ENCODE measurements around the gene OTUD1. TPM values are rescaled to one million over a fixed set of nuclear protein-coding genes. Genes with fewer than 3 reads are reported as not detected.

Gene OTUD1
- polyA plus RNA-seq, 2 of the 4 experiments (the other 2 are of a cell fraction): 2.3 to 2.4 TPM

DNA sequence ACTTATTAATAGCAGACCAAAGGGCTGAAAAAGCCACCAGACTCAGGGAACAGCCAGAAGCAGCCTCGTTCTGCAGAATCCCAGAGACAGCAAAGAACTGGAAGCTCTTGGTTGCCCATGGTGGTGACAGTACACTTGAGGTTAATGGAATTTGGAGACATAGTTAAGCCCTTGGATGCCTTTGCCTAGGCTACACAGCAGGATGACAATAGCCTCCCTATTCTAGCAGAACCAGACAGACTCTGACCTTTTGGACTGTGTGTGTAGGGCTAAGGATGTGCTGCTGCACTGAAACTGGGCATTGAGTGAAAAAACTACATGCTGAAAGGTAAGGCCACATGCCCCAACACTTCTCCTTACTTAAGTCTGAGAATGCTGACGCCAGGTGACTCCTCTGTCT is 22.7 kb downstream of the OTUD1 start:
- FAIRE-seq (no peak), ATAC-seq (no peak), DNase-seq (ENCODE audit: low read depth in 1 of 2, low spot score in 1 of 2) (no peak)
- TF ChIP-seq KDM5A (IDR thresholded peaks at IDR 0.05) (no peak), RFX5 (IDR thresholded peaks at IDR 0.05) (no peak), CHD2 (IDR thresholded peaks at IDR 0.05; ENCODE audit: low read length, partially characterized antibody) (no peak), ZNF302 (CRISPR knock-in tag; IDR thresholded peaks at IDR 0.05) (no peak), RARB (CRISPR knock-in tag; IDR thresholded peaks at IDR 0.05) (no peak), USF2 (IDR thresholded peaks at IDR 0.05) (no peak), RAD21 (conservative IDR thresholded peaks at IDR 0.05 in 1 of 2, IDR thresholded peaks at IDR 0.05 in 1 of 2) (no peak), NR3C1 (IDR thresholded peaks at IDR 0.05) (no peak), CEBPB (IDR thresholded peaks at IDR 0.05) (no peak), SREBF2 (IDR thresholded peaks at IDR 0.05) (no peak), JUNB (IDR thresholded peaks at IDR 0.05) (no peak), HDAC2 (IDR thresholded peaks at IDR 0.05) (no peak), ZC3H11A (IDR thresholded peaks at IDR 0.05) (no peak), TFCP2L1 (CRISPR knock-in tag; IDR thresholded peaks at IDR 0.05) (no peak), NPAS2 (CRISPR knock-in tag; IDR thresholded peaks at IDR 0.05; ENCODE audit: borderline replicate concordance) (no peak)
- TF ChIP-seq, protein P1, sequence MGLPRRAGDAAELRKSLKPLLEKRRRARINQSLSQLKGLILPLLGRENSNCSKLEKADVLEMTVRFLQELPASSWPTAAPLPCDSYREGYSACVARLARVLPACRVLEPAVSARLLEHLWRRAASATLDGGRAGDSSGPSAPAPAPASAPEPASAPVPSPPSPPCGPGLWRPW (IDR thresholded peaks at IDR 0.05): no peak
- TF ChIP-seq, protein P2, sequence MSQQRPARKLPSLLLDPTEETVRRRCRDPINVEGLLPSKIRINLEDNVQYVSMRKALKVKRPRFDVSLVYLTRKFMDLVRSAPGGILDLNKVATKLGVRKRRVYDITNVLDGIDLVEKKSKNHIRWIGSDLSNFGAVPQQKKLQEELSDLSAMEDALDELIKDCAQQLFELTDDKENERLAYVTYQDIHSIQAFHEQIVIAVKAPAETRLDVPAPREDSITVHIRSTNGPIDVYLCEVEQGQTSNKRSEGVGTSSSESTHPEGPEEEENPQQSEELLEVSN (IDR thresholded peaks at IDR 0.05; ENCODE audit: borderline replicate concordance, low read depth): no peak
- TF ChIP-seq, protein P3, sequence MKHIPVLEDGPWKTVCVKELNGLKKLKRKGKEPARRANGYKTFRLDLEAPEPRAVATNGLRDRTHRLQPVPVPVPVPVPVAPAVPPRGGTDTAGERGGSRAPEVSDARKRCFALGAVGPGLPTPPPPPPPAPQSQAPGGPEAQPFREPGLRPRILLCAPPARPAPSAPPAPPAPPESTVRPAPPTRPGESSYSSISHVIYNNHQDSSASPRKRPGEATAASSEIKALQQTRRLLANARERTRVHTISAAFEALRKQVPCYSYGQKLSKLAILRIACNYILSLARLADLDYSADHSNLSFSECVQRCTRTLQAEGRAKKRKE (CRISPR knock-in tag; IDR thresholded peaks at IDR 0.05; ENCODE audit: low read depth): no peak
- Histone ChIP-seq H3K9me3 (no peaks in the 10 kb centered on the region), H3K4me2 (no peak overlapping the region), H3K4me3 (no peak overlapping the region), H3K4me1 (no peaks in the 10 kb centered on the region), H3K27ac (no peak overlapping the region)
- WGBS (ENCODE audit: missing lambda C conversion rate): 0% methylated on average over 2 of the region's 2 CpGs
- ChIA-PET POLR2A (no interaction called here), CTCF (interaction anchor here (1.2 to 1.6 kb wide), 2 partner anchors 9 to 15 kb away, joined by 3 read pairs; no protein-coding TSS in a partner anchor)

DNA sequence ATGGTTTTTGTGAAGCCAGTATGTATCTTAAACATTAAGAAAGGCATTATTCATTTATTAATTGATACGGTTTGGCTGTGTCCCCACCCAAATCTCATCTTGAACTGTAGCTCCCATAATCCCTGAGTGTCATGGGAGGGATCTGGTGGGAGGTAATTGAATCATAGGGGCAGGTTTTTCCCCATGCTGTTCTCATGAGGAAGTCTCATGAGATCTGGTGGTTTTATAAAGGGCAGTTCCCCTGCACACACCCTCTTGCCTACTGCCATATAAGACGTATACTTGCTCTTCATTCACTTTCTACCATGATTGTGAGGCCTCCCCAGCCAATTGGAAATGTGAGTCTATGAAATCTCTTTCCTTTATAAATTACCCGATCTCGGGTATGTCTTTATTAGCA is 28.1 kb downstream of the OTUD1 start:
- Histone ChIP-seq H3K27ac (no peak overlapping the region), H3K4me2 (no peak overlapping the region), H3K9me3 (no peaks in the 10 kb centered on the region), H3K4me1 (no peaks in the 10 kb centered on the region), H3K4me3 (no peak overlapping the region)
- ChIA-PET CTCF (no interaction called here), POLR2A (no interaction called here)
- WGBS (ENCODE audit: missing lambda C conversion rate): 26% methylated on average over 4 of the region's 4 CpGs
- FAIRE-seq (no peak), ATAC-seq (no peak), DNase-seq (ENCODE audit: low read depth in 1 of 2, low spot score in 1 of 2) (no peak)
- TF ChIP-seq, protein P2 (IDR thresholded peaks at IDR 0.05; ENCODE audit: borderline replicate concordance, low read depth): no peak
- TF ChIP-seq JUN (IDR thresholded peaks at IDR 0.05) (no peak), ESRRA (IDR thresholded peaks at IDR 0.05; ENCODE audit: borderline replicate concordance, low read length) (no peak), POLR2A (IDR thresholded peaks at IDR 0.05; ENCODE audit: low read length) (no peak), EHMT2 (IDR thresholded peaks at IDR 0.05; ENCODE audit: low read depth) (no peak), FOSL2 (IDR thresholded peaks at IDR 0.05) (no peak), FOSL2 (CRISPR knock-in tag; IDR thresholded peaks at IDR 0.05) (no peak), JUNB (IDR thresholded peaks at IDR 0.05) (no peak), KDM5A (IDR thresholded peaks at IDR 0.05) (no peak), KDM1A (IDR thresholded peaks at IDR 0.05; ENCODE audit: low read depth) (no peak), HMGXB4 (CRISPR knock-in tag; IDR thresholded peaks at IDR 0.05; ENCODE audit: borderline replicate concordance) (no peak), CBX2 (IDR thresholded peaks at IDR 0.05; ENCODE audit: borderline replicate concordance, low read depth) (no peak), HEYL (CRISPR knock-in tag; IDR thresholded peaks at IDR 0.05) (no peak), GATA3 (IDR thresholded peaks at IDR 0.05; ENCODE audit: borderline replicate concordance) (no peak)
